T47D (cell line): Measurements from ENCODE around the gene SV2C.

Source experiments
- DNase-seq, 2 experiments: peaks; one replicate each; pipeline versions ENCODE4 v3.0.0 to v3.0.0-alpha.2; 2011 to 2012; ENCODE audit warnings: low read depth in 1 of 2, low spot score in 1 of 2
- JUND ChIP-seq: IDR thresholded peaks from 2 replicates; pipeline ENCODE4 v1.6.1; 2012; ENCODE audit warnings: low read depth
- in situ Hi-C: cut with HindIII; loops from 2 replicates; pipeline ENCODE4 v1.10.0; 2016; ENCODE audit warnings: low sequenced_read_pairs, low pct_unique_long_range_greater_than_20kb

The SV2C gene

DNA sequence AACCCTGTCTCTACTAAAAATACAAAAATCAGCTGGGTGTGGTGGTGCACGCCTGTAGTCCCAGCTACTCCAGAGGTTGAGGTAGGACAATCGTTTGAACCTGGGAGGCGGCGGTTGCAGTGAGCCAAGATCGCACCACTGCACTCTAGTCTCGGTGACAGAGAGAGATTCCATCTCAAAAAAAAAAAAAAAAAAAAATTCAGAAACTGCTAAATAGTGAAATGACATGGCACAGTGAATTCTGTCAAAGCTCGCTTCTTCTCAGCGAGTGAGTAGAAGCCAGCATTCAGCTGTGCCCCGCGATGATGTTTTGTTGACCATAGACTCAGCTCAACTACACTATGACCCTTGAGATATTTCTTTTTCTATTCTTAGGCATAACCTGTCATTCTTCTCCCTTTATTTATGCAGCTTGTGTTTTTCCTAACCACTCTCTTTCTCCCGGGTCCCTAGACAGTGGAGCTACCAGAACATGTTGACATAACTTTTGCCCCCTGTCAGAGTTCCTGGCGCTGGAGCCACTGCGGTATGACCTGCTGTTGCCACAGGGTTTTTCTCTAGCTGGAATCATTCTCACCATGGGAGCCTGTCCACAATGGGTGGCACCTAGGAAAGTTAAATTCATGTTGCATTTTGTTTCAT lies 306.5 kb downstream of the SV2C start:
- in situ Hi-C loops, result no loop called here
- no peak for TF ChIP-seq JUND

DNA sequence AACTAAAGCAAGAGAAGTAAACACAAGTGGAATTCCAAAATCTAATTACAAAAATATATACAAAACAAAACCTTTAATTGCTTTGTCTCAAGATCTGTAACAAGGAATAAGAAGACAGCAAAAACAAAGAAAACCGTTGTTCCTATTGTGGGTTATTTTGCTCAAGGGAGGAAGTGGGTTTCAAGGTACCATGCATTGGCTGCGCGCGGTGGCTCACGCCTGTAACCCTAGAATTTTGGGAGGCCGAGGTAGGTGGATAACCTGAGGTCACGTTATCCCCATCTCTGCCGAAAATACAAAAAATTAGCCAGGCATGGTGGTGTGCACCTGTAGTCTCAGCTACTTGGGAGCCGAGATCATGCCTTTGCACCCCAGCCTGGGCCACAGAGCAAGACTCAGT lies 307.8 kb downstream of the SV2C start:
- no peak for DNase-seq
- in situ Hi-C loops, result no loop called here
- TF ChIP-seq JUND, result no peak

More for the DNA sequence above, 306.5 kb downstream of the SV2C start:
- DNase-seq, result no peak

DNA sequence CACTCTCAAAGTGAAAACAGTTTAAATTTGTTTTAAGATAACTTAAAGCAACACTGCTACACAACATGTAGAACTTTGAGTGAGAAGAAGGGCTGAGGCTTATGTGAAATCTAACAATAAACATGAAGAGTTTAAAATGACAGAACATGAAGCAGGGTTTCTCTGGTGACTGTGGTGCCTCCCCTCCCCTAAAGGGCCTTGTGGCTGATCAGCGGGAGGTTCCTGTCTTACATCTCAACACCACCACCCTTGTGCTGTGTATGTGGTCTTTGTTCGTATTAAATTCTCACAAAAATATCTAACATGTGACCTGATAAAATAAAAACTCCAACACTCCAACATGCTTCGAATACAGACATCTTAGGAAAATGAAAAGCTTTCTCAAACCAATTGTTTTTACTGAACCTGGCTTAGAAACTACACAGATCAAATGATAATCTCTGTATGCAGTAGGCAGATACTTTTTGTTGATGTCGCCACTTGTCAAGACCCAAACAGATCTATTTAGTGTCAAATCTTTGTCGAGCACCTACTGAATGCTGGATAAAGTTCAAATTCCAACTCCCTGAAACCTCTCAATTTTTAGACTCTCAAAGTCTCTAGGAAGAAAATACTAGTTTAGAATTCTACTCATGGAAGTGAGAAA lies 310.0 kb downstream of the SV2C start:
- TF ChIP-seq JUND, result no peak
- no peak for DNase-seq
- in situ Hi-C loops, result no loop called here

DNA sequence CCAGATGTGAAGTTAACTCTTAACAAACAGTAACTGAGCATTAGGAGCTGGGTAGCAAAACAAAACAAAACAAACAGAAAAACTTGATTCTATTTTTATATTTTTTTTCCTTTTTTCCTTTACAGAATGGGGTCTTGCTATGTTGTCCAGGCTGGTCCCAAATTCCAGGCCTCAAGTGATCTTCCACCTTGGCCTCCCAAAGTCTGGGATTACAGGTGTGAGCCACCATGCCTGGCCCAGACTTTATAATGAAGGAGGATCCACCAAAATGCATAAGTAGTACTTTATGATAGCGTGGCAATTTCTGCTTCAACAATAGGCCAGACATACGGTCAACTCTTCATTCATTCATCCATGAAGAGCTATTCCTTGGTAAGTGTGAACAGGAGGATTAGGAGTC lies 314.0 kb downstream of the SV2C start:
- in situ Hi-C loops, result no loop called here
- DNase-seq, result no peak
- no peak for TF ChIP-seq JUND

DNA sequence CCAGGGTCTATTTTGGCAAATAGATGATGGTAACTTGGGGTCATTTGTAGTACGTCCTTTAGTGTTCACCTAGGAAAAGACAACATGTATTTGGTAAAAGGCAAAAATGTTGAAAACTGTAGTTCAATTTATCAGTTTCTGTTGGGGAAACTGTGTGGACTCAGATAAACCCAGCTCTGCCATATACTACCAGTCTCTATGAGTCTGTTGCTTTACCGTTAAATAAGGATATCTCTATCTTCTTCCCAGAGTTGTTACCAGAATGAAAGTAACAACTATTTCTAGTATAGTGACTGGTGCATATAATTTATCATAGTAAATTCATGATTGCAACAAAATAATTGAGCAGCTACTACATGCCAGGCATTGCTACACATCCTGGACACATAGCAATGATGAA lies 316.1 kb downstream of the SV2C start:
- DNase-seq, result no peak
- in situ Hi-C loops, result no loop called here
- no peak for TF ChIP-seq JUND

DNA sequence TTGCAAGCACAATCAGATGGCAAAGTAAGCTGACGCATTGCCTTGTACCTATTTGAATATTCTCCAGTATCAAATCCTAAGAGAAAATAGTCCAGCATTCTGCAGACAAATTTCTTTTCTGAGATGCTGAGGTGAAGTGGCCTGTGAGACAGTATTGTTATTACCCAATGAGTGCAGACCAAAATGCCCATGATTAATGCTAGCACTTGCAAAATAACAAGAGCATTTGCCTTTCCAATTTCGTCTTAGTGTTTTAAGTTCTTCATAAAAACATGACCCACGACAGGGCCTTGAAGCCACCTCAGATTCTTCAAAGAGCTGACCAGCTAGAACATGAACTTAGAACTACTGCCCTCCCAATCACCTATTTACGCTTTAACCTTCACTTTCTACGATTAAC lies 317.3 kb downstream of the SV2C start:
- in situ Hi-C loops, result no loop called here
- TF ChIP-seq JUND, result no peak
- no peak for DNase-seq

DNA sequence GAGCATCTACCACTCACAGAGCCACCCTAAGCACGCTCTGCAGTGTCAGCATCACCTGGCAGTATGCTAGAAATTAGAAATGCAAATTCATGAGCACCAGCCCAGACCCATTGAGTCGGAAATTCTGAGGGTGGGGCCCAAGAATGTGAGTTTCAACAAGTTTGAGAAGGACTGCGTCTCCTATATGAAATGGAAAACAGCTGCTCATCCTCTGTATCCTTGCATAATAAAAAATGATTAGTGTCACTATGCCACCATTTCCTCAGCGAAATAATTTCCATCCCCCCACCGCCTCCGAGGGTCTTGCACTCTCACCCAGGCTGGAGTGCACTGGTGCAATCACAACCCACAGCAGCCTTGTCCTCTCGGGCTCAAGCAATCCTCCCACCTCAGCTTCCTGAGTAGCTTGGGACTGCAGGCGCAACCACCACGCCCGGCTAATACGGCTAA lies 318.6 kb downstream of the SV2C start:
- no peak for DNase-seq
- TF ChIP-seq JUND, result no peak
- in situ Hi-C loops, result no loop called here

DNA sequence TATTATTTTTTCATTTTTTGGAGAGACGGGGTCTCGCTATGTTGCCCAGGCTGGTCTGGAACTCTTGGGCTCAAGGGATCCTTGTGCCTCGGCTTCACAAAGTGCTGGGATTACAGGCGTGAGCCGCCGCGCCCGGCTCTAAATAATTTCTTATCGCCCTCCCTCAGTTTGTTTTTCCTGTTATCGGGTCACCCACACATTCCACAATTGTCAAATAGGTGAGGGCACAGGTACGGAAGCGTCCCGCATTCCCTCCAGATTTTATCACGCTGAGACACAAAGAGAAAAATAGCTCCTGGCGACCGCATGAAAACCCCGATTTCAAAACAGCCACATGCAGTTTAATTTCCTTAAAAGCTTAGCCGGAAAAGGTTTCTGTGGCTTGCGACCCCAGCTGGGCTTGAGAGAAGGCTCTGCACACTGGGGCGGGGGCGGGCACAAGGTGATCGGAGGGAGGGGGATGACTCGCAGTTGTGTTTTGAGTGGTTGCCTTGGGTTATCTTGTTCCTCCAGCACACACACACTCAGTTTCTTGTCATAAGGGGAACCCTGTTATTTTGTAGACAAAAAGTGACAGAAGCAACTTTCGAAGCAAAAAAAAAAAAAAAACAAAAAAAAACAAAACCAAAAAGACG lies 319.2 kb downstream of the SV2C start:
- in situ Hi-C loops, result no loop called here
- DNase-seq, result no peak
- no peak for TF ChIP-seq JUND

DNA sequence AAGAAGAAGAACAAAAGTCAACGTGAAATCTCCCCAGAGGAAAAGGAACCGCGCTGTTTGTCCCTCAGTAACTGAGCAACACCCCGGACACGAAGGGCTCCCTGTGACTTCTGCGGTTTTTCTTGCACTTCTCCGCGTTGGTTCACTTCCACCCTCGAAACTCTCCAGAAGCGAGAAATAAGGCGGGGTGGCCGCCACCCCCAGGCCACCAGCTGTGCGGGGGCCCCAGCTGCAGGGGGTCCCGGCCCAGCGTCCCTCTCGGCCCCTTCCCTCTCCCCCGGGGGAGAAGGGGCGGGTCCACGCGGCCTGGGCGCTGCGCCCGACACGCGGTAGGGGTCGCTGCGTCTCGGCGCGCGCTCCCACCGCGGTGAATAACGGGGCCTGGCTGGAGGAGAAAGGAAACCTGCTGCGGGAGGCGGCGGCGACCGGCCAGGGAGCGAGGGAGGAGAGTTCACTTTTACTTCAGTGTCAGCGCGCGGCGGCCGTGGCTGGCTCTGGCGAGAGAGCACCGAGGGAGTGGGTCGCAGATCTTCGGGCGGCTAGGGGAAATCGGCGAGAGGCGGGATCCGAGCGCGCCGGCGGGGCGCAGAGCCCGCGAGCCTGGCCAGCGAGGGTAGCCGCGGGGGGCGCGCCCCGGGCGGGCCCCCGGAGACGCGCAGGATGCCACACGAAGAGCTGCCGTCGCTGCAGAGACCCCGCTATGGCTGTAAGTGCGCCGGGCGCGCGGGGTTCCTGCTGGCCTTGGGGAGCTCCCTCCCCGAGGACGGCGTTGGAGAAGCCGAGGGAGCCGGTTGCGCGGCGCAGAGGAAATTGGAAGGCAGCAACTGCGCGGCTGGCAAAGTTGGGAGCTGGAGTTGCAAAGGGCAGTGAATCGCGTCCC lies 319.9 kb downstream of the SV2C start, which contains the start of gene IQGAP2:
IQGAP2 (plus strand) TSS at position 400 of the 880 bp plus-strand sequence; CDS start at position 661, 261 bp downstream.
- in situ Hi-C loops, result no loop called here
- TF ChIP-seq JUND, result no peak
- DNase-seq, result peak; percentile 65 to 88
